Fibroblast of the aortic adventitia (primary cell): ENCODE results near the gene COL4A4. TPM values are rescaled to one million over a fixed set of nuclear protein-coding genes. Genes with fewer than 3 reads are reported as not detected.
A peak's percentile ranks its signal among the peaks of the same experiment; 100 is the strongest.

Experiments used
- DNase-seq: peaks from one replicate; pipeline ENCODE4 v3.0.0-alpha.2; 2010; ENCODE audit warnings: low read depth
- H3K4me3 ChIP-seq: 2 replicates; pipeline ENCODE4 v1.5.1; 2011; ENCODE audit warnings: low read depth, mild to moderate bottlenecking, control low read depth, low read length, moderate library complexity
- total RNA-seq: library from RNA; depleted of rRNA; stranded (reverse); fragments of >200 nt; gene quantifications from 2 replicates; pipeline ENCODE4 v1.2.3, GENCODE V29; 2012; ENCODE audit warnings: low replicate concordance
- TF ChIP-seq, protein P1 (sequence below): IDR thresholded peaks from 2 replicates; pipeline ENCODE4 v1.5.1; 2011; ENCODE audit warnings: mild to moderate bottlenecking, low read length, control low read depth, inconsistent platforms; ENCODE audit not compliant: insufficient read depth

COL4A4 gene
- total RNA-seq, 1 donor, result 2.6 TPM

DNA sequence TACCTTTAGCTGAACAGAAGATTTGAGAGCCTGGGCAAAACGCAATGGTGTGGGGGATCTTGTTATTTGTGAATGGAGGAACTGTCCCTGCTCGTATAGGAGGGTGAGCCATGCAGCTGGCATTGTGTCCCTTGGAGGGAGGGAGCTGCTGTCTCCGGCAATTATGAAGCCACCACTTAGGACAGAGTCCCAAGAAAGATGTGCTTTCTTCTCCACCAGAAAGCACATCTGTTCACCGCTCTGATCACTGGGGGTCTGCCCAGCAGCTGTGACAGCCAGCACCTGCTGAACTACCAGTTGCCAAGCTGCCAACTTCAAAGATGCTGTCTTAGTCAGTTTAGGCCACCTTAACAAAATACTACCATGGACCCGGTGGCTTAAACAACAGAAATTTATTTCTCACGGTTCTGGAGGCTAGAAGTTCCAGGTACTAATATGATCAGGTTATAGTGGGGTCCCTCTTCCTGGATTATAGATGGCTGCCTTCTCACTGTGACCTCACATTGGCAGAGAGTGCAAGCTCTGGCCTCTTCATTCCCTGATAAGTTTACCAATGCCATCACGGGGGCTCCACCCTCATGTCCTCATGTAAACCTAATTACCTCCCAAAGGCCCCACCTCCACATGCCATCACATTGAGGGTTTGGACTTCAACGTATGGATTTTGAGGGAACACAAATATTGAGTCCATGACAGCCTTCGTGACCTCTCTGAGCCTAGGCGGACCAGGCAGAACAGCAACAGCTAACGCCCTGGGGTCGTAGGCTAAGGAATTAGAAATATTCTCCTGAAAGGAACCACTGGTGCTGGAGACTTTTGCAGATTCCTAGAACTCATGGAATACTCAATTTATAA, 179.9 kb downstream of the COL4A4 start:
- DNase-seq, result no peak
- no peak overlapping the region for H3K4me3 ChIP-seq
- TF ChIP-seq, protein P1, sequence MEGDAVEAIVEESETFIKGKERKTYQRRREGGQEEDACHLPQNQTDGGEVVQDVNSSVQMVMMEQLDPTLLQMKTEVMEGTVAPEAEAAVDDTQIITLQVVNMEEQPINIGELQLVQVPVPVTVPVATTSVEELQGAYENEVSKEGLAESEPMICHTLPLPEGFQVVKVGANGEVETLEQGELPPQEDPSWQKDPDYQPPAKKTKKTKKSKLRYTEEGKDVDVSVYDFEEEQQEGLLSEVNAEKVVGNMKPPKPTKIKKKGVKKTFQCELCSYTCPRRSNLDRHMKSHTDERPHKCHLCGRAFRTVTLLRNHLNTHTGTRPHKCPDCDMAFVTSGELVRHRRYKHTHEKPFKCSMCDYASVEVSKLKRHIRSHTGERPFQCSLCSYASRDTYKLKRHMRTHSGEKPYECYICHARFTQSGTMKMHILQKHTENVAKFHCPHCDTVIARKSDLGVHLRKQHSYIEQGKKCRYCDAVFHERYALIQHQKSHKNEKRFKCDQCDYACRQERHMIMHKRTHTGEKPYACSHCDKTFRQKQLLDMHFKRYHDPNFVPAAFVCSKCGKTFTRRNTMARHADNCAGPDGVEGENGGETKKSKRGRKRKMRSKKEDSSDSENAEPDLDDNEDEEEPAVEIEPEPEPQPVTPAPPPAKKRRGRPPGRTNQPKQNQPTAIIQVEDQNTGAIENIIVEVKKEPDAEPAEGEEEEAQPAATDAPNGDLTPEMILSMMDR, result no peak

- H3K4me3 ChIP-seq, result no peak overlapping the region
- DNase-seq, result peak; percentile 43
- TF ChIP-seq, protein P1, result no peak
Measured at GRCh38 chr2:226981791-226982326, 182.1 kb downstream of the COL4A4 start.

GRCh38 chr2:226979004-226979403, 185.0 kb downstream of the COL4A4 start:
- TF ChIP-seq, protein P1, result no peak
- no peak overlapping the region for H3K4me3 ChIP-seq
- DNase-seq, result no peak

DNA sequence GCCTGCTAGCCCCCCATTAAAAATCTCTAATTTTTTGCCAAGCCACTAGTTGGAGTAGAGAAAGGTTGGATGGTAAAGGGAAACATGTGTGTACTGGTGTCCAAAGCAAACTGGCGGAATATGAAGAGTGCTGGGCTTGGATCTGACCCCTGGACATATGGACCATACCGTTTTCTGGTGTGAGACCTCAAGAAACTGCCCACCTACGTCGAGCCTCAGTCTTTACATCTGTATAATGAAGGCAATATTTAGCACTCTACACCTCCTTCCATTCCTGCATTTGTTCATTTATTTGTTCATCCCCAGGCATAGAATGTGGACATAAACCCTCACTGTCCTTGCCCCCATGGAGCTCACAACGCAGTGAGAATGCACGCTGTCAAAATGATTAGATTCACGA, 185.7 kb downstream of the COL4A4 start:
- H3K4me3 ChIP-seq, result no peak overlapping the region
- TF ChIP-seq, protein P1, result no peak
- no peak for DNase-seq

DNA sequence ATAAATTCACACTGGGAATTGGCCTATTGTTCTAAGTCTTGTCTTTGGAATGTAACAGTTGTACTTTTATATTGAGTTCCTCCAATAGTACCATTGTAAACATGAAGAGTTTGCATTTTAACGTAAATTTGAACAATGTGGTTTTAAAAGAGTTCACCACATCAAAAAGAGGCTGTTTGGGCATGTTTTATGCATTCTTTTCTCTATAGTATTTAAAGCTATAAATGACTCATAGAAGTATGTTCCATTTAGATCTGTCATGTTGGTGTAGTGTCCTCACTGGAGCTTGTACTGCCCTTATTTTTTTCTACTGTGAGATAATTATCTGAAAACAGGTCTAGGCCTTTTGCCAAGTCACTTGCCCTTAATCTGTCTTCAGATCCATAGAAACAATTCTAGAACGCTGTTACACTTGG, 186.2 kb downstream of the COL4A4 start:
- TF ChIP-seq, protein P1, result no peak
- DNase-seq, result peak; percentile 69
- H3K4me3 ChIP-seq, result no peak overlapping the region

GRCh38 chr2:226973816-226974215, 190.2 kb downstream of the COL4A4 start:
- H3K4me3 ChIP-seq, result no peak overlapping the region
- TF ChIP-seq, protein P1, result no peak
- DNase-seq, result no peak

DNA sequence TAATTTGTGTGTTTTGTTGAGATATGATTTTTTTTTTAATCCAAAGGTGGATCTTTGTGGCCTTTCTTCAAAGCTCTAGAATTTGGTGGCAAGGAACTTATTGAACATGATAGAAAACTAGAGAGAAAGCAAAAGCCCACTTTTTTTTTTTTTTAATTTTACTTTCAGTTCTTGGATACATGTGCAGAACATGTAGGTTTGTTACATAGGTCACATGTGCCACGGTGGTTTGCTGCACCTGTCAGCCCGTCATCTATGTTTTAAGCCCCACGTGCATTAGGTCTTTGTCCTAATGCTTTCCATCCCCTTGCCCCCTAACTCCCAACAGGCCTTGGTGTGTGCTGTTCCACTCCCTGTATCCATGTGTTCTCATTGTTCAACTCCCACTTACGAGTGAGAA, 192.2 kb downstream of the COL4A4 start:
- TF ChIP-seq, protein P1, result no peak
- H3K4me3 ChIP-seq, result no peak overlapping the region
- DNase-seq, result no peak
